CD14-positive monocyte (primary cell): ENCODE results near the gene PWWP2B. TPM values are rescaled to one million over a fixed set of nuclear protein-coding genes. Genes with fewer than 3 reads are reported as not detected.

Experiments
- DNase-seq, 3 donors: peaks; one replicate each; pipeline ENCODE4 v3.0.0-alpha.2; 2011 to 2022
- H2AFZ ChIP-seq: 2 replicates; pipeline ENCODE4 v1.6.0; 2012; ENCODE audit warnings: mild to moderate bottlenecking, low read depth, low read length, inconsistent platforms; ENCODE audit not compliant: insufficient read depth, poor library complexity, severe bottlenecking
- H3K27ac ChIP-seq, 2 donors: 1 replicate in 1 of 2; 2 replicates in 1 of 2; pipeline ENCODE4 v1.5.1; 2012 to 2013; ENCODE audit warnings: low read length in 2 of 2, control low read depth in 1 of 2, inconsistent platforms in 1 of 2, low read depth in 1 of 2, mild to moderate bottlenecking in 1 of 2
- H3K27me3 ChIP-seq, 2 donors: one replicate each; pipeline versions ENCODE4 v1.6.0 to v1.6.1; 2011 to 2013; ENCODE audit warnings: low read length in 2 of 2; ENCODE audit not compliant: control insufficient read depth in 2 of 2, insufficient read depth in 2 of 2
- H3K36me3 ChIP-seq, 2 donors: replicated peaks in 1 of 2; 1 replicate in 1 of 2; 2 replicates in 1 of 2; pipeline versions ENCODE4 v1.5.1 to v1.6.1; 2012 to 2013; ENCODE audit warnings: low read length in 2 of 2, control low read depth in 1 of 2, inconsistent platforms in 1 of 2, mild to moderate bottlenecking in 1 of 2; ENCODE audit not compliant: insufficient read depth in 2 of 2, control insufficient read depth in 1 of 2
- H3K4me1 ChIP-seq, 2 donors: 1 replicate in 1 of 2; 2 replicates in 1 of 2; pipeline versions ENCODE4 v1.5.1 to v1.6.1; 2012 to 2013; ENCODE audit warnings: low read length in 2 of 2, control low read depth in 1 of 2, inconsistent platforms in 1 of 2, mild to moderate bottlenecking in 1 of 2, moderate library complexity in 1 of 2; ENCODE audit not compliant: insufficient read depth in 2 of 2, control insufficient read depth in 1 of 2
- H3K4me2 ChIP-seq: replicated peaks from 2 replicates; pipeline ENCODE3; 2012; ENCODE audit warnings: low read length, moderate library complexity, mild to moderate bottlenecking; ENCODE audit not compliant: poor library complexity, severe bottlenecking; ENCODE audit errors: extremely low read depth
- H3K4me3 ChIP-seq, 3 experiments: fragments of 200-600 bp in 1 of 3; sonication (generic) in 1 of 3; replicated peaks in 1 of 3; 1 replicate in 2 of 3; 2 replicates in 1 of 3; pipeline ENCODE4 v1.5.1; 2011 to 2013; ENCODE audit warnings: low read length in 3 of 3, mild to moderate bottlenecking in 3 of 3, control low read depth in 2 of 3, low read depth in 2 of 3, inconsistent platforms in 1 of 3, moderate library complexity in 1 of 3
- H3K79me2 ChIP-seq: 2 replicates; pipeline ENCODE4 v1.6.0; 2012; ENCODE audit warnings: mild to moderate bottlenecking, control low read depth, inconsistent platforms, low read length, moderate library complexity; ENCODE audit not compliant: insufficient read depth
- H3K9ac ChIP-seq: 2 replicates; pipeline ENCODE4 v1.6.0; 2017; ENCODE audit warnings: low read length, mild to moderate bottlenecking; ENCODE audit not compliant: insufficient read depth, poor library complexity, severe bottlenecking
- H3K9me3 ChIP-seq, 2 donors: replicated peaks in 1 of 2; 1 replicate in 1 of 2; 2 replicates in 1 of 2; pipeline versions ENCODE4 v1.5.1 to v1.6.1; 2012 to 2013; ENCODE audit warnings: low read length in 2 of 2, control low read depth in 1 of 2; ENCODE audit not compliant: control insufficient read depth in 1 of 2, insufficient read depth in 1 of 2
- H4K20me1 ChIP-seq: 2 replicates; pipeline ENCODE4 v1.6.0; 2012; ENCODE audit warnings: mild to moderate bottlenecking, low read length, control low read depth, moderate library complexity; ENCODE audit not compliant: insufficient read depth
- H3K27ac Mint-ChIP-seq, 7 donors: one replicate each; pipeline ENCODE4 v1.8.0; 2020; ENCODE audit warnings: mild to moderate bottlenecking in 7 of 7, mixed read lengths in 7 of 7, moderate library complexity in 6 of 7, inconsistent platforms in 2 of 7
- H3K27me3 Mint-ChIP-seq, 3 donors: one replicate each; pipeline ENCODE4 v1.8.0; 2021 to 2022; ENCODE audit warnings: low read depth in 3 of 3, mild to moderate bottlenecking in 3 of 3, mixed read lengths in 3 of 3, moderate library complexity in 3 of 3, inconsistent platforms in 1 of 3
- H3K36me3 Mint-ChIP-seq, 2 donors: one replicate each; pipeline ENCODE4 v1.8.0; 2020; ENCODE audit warnings: mixed read lengths in 2 of 2, inconsistent platforms in 1 of 2, mild to moderate bottlenecking in 1 of 2
- H3K4me1 Mint-ChIP-seq: one replicate; pipeline ENCODE4 v1.8.0; 2020; ENCODE audit warnings: mild to moderate bottlenecking, mixed read lengths
- H3K4me3 Mint-ChIP-seq, 2 donors: one replicate each; pipeline ENCODE4 v1.8.0; 2020; ENCODE audit warnings: mild to moderate bottlenecking in 2 of 2, mixed read lengths in 2 of 2, moderate library complexity in 1 of 2
- H3K9me3 Mint-ChIP-seq, 7 donors: one replicate each; pipeline ENCODE4 v1.8.0; 2020 to 2022; ENCODE audit warnings: mixed read lengths in 7 of 7, mild to moderate bottlenecking in 6 of 7, moderate library complexity in 6 of 7, inconsistent platforms in 2 of 7
- CTCF ChIP-seq: fragments of 200-600 bp; IDR thresholded peaks from one replicate; pipeline ENCODE4 v1.8.0; 2022; ENCODE audit warnings: antibody characterized with exemption, mild to moderate bottlenecking
- WGBS: methylation state at CpG from one replicate; pipeline ENCODE4 v1.1.5; 2013; ENCODE audit warnings: missing lambda C conversion rate; ENCODE audit not compliant: insufficient coverage; 5-methylcytosine and 5-hydroxymethylcytosine counted together
- intact Hi-C, 2 donors: fragments of 100-400 bp; cut with micrococcal nuclease; formaldehyde crosslinking; loops; one replicate each; pipeline versions ENCODE4 v1.15.0 to v1.15.1; 2023
- polyA plus RNA-seq, 3 donors: library from polyadenylated mRNA; depleted of rRNA in 1 of 3; unstranded in 2 of 3; stranded (reverse) in 1 of 3; fragments of 300-500 nt in 2 of 3; fragments of >200 nt in 1 of 3; fragmentation: Illumina TruSeq in 2 of 3; gene quantifications; 1 replicate in 2 of 3; 2 replicates in 1 of 3; pipeline ENCODE4 v1.2.3, GENCODE V29; 2012 to 2021

The PWWP2B gene
- polyA plus RNA-seq, 3 donors, result 2.4 to 6.9 (median 2.7) TPM

- no peak overlapping the region for H3K9ac ChIP-seq
- 60% methylated on average over 3 of the region's 22 CpGs for WGBS
- Mint-ChIP-seq H3K4me1 (peaks cover 68% of the 10 kb centered on the region), H3K27me3 (peaks cover 0 to 3% (median 2%) of the 10 kb centered on the region in 3 donors), H3K36me3 (no peaks in the 10 kb centered on the region), H3K27ac (peak overlapping the region in 5 of 7 donors; percentile 62 to 87 (median 76)), H3K4me3 (no peak overlapping the region), H3K9me3 (no peaks in the 10 kb centered on the region)
- H3K79me2 ChIP-seq, result no peaks in the 10 kb centered on the region
- no peak overlapping the region for H2AFZ ChIP-seq
- intact Hi-C loops, result loop anchor here (5.0 kb wide), 2 partner anchors 37 to 52 kb away; partner anchors contain the start of gene PWWP2B (in 1 of the 2)
- DNase-seq, result peak; percentile 41 to 64 (median 53)
- peak overlapping the region in 1 of 3 experiments; percentile 43 for H3K4me3 ChIP-seq
- H3K27ac ChIP-seq, result peak overlapping the region; percentile 51 to 61
- peaks cover 0 to 2% of the 10 kb centered on the region in 2 donors for H3K27me3 ChIP-seq
- TF ChIP-seq CTCF, result no peak
- peaks cover 80 to 84% of the 10 kb centered on the region in 2 donors for H3K4me1 ChIP-seq
- H4K20me1 ChIP-seq, result no peaks in the 10 kb centered on the region
- no peaks in the 10 kb centered on the region for H3K36me3 ChIP-seq
- no peaks in the 10 kb centered on the region for H3K9me3 ChIP-seq
- H3K4me2 ChIP-seq, result peak overlapping the region; percentile 48
These were observed 52.2 kb downstream of the PWWP2B start for GRCh38 chr10:132449051-132449810.

GRCh38 chr10:132449811-132450181, 52.8 kb downstream of the PWWP2B start:
- H3K4me1 Mint-ChIP-seq, result peaks cover 62% of the 10 kb centered on the region

More at GRCh38 chr10:132449811-132450181, 52.8 kb downstream of the PWWP2B start:
- Mint-ChIP-seq H3K4me3 (no peak overlapping the region), H3K27ac (peak overlapping the region in 6 of 7 donors; percentile 50 to 87 (median 78)), H3K27me3 (peaks cover 0 to 3% (median 2%) of the 10 kb centered on the region in 3 donors), H3K9me3 (no peaks in the 10 kb centered on the region), H3K36me3 (no peaks in the 10 kb centered on the region)
- H3K79me2 ChIP-seq, result no peaks in the 10 kb centered on the region
- H3K4me2 ChIP-seq, result no peak overlapping the region
- intact Hi-C loops, result loop anchor here (5.0 kb wide), 5 partner anchors 37 to 222 kb away; partner anchors contain the start of genes INPP5A (in 2 of the 2), STK32C (in 2 of the 2) and PWWP2B (in 1 of the 2)
- H3K27me3 ChIP-seq, result peaks cover 0 to 2% of the 10 kb centered on the region in 2 donors
- no peak overlapping the region for H2AFZ ChIP-seq
- no peak for TF ChIP-seq CTCF
- no peak overlapping the region for H3K4me3 ChIP-seq
- no peaks in the 10 kb centered on the region for H3K9me3 ChIP-seq
- H3K4me1 ChIP-seq, result peaks cover 75 to 78% of the 10 kb centered on the region in 2 donors
- no peaks in the 10 kb centered on the region for H3K36me3 ChIP-seq
- no peak overlapping the region for H3K9ac ChIP-seq
- peak overlapping the region; percentile 51 to 61 for H3K27ac ChIP-seq
- 44% methylated on average over 7 of the region's 11 CpGs for WGBS
- no peak for DNase-seq
- H4K20me1 ChIP-seq, result no peaks in the 10 kb centered on the region
